ENCODE results near the gene TUBG2. TPM values are rescaled to one million over a fixed set of nuclear protein-coding genes. Genes with fewer than 3 reads are reported as not detected.

The TUBG2 gene
- total RNA-seq, 1 experiment from 2014 or later, result 28.3 TPM

DNA sequence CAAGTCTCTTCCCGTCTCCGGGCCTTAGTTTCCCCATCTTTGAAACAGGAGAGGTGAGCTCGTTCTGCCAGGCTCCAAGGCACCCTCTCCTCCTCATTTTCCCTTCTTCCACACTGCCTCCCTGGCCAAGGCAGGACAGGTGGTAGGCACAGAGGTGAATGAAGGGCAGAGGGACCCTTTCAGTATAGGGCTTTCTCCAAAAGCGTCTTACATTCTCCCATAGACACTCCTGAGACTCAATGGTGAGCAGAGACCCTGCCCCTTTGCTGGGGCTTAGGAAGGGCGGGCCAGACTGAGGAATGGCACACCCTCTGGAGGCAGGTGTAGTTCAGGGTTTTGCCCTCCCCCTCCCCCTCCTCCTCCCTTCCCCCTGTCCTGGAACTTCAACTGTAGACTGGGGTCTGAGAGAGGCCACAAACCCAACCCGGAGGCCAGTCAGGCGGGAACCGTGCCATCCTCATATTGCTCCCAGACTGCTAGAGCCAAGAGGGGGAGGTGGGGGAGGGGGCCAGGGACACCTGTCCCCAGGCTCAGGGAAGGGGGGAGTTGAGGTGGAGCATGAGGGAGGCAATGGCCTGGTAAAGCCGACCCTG lies 15.8 kb downstream of the TUBG2 start:
- H3K4me1 ChIP-seq (replicated peaks; ENCODE audit: insufficient read depth), result peaks cover 38% of the 10 kb centered on the region

DNA sequence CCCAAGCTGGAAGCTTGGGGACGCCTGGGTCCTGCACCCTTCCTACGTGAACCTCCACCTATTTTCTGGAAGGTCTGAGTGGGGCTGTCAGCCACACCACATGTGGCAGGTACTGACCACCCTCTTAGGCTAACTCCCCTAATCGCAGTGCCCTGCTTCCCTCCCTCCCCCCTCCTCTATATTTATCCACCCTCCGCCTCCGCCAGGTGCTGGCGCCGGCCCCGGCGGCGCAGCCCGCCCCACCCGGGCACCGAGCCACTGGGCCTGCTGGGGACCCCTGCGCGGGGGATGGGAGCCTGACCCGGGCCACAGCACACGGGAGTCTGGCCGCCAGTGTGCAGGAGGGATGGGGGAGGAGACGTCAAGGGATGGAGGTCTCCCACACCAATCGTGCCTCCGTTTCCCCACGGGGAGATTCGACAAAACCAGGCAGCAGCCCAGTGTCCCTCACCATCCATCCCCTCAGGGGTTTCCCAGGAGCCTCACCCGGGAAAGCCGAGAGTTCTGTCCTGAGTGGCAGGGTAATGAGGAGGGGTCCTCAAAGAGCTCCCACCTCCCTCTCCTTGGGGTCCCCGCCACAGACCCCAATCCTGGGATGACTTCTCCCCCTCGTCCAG lies 16.4 kb downstream of the TUBG2 start:
- H3K4me3 ChIP-seq, result peak overlapping the region; percentile 95
- no peaks in the 10 kb centered on the region for H4K20me1 ChIP-seq (ENCODE audit: insufficient read depth)
- H3K79me2 ChIP-seq (ENCODE audit: low read depth), result peaks cover 32% of the 10 kb centered on the region
- H3K9me2 ChIP-seq (ENCODE audit: insufficient read depth), result no peaks in the 10 kb centered on the region
- H3K4me1 ChIP-seq (replicated peaks; ENCODE audit: insufficient read depth), result peaks cover 43% of the 10 kb centered on the region
- TF ChIP-seq, protein P1, sequence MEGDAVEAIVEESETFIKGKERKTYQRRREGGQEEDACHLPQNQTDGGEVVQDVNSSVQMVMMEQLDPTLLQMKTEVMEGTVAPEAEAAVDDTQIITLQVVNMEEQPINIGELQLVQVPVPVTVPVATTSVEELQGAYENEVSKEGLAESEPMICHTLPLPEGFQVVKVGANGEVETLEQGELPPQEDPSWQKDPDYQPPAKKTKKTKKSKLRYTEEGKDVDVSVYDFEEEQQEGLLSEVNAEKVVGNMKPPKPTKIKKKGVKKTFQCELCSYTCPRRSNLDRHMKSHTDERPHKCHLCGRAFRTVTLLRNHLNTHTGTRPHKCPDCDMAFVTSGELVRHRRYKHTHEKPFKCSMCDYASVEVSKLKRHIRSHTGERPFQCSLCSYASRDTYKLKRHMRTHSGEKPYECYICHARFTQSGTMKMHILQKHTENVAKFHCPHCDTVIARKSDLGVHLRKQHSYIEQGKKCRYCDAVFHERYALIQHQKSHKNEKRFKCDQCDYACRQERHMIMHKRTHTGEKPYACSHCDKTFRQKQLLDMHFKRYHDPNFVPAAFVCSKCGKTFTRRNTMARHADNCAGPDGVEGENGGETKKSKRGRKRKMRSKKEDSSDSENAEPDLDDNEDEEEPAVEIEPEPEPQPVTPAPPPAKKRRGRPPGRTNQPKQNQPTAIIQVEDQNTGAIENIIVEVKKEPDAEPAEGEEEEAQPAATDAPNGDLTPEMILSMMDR (conservative IDR thresholded peaks at IDR 0.05), result no peak
- no peak for TF ChIP-seq EZH2 (IDR thresholded peaks at IDR 0.05; ENCODE audit: low read depth)
- peaks cover 25% of the 10 kb centered on the region for H3F3A ChIP-seq (ENCODE audit: insufficient read depth, low read depth)
- H3K4me2 ChIP-seq, result peak overlapping the region; percentile 93
- no peak overlapping the region for H2AFZ ChIP-seq
- CTCF ChIA-PET, result interaction anchor here (2.4 kb wide), 1 partner anchor 57 kb away, joined by 5 read pairs; no protein-coding TSS in a partner anchor
- POLR2A ChIA-PET (ENCODE audit: unreplicated experiment), result no interaction called here
- H3K27me3 ChIP-seq (ENCODE audit: insufficient read depth, low read depth), result no peaks in the 10 kb centered on the region
- no peak for DNase-seq
- no peaks in the 10 kb centered on the region for H3K36me3 ChIP-seq (ENCODE audit: low read depth)
- intact Hi-C loops (cut with micrococcal nuclease; ENCODE audit: unreplicated experiment), result loop anchor here (5.0 kb wide), 2 partner anchors 253 to 348 kb away; partner anchors contain the start of gene CAVIN1
- BruUV-seq (replicated peaks), result no TSS peak
- H3K27ac ChIP-seq, result no peak overlapping the region
- H3K9me3 ChIP-seq (ENCODE audit: insufficient read depth, low read depth), result no peaks in the 10 kb centered on the region

More for the DNA sequence above, 15.8 kb downstream of the TUBG2 start:
- H3F3A ChIP-seq (ENCODE audit: insufficient read depth, low read depth), result peaks cover 20% of the 10 kb centered on the region
- no peak for DNase-seq
- H2AFZ ChIP-seq, result no peak overlapping the region
- no peak for TF ChIP-seq EZH2 (IDR thresholded peaks at IDR 0.05; ENCODE audit: low read depth)
- TF ChIP-seq, protein P1 (conservative IDR thresholded peaks at IDR 0.05), result no peak
- H3K9me2 ChIP-seq (ENCODE audit: insufficient read depth), result no peaks in the 10 kb centered on the region
- BruUV-seq (replicated peaks), result no TSS peak
- intact Hi-C loops (cut with micrococcal nuclease; ENCODE audit: unreplicated experiment), result loop anchor here (5.0 kb wide), 2 partner anchors 253 to 348 kb away; partner anchors contain the start of gene CAVIN1
- no peaks in the 10 kb centered on the region for H4K20me1 ChIP-seq (ENCODE audit: insufficient read depth)
- H3K36me3 ChIP-seq (ENCODE audit: low read depth), result no peaks in the 10 kb centered on the region
- peak overlapping the region; percentile 93 for H3K4me2 ChIP-seq
- no peak overlapping the region for H3K27ac ChIP-seq
- CTCF ChIA-PET, result interaction anchor here (2.4 kb wide), 1 partner anchor 56 kb away, joined by 5 read pairs; no protein-coding TSS in a partner anchor
- POLR2A ChIA-PET (ENCODE audit: unreplicated experiment), result interaction anchor here (0.5 kb wide), 1 partner anchor 11 kb away, joined by 5 read pairs; no protein-coding TSS in a partner anchor
- peaks cover 32% of the 10 kb centered on the region for H3K79me2 ChIP-seq (ENCODE audit: low read depth)
- peak overlapping the region; percentile 95; the same call in 1 of the 2 replicates for H3K4me3 ChIP-seq
- H3K9me3 ChIP-seq (ENCODE audit: insufficient read depth, low read depth), result no peaks in the 10 kb centered on the region
- H3K27me3 ChIP-seq (ENCODE audit: insufficient read depth, low read depth), result no peaks in the 10 kb centered on the region

GRCh38 chr17:42675965-42676423 lies 16.9 kb downstream of the TUBG2 start:
- Histone ChIP-seq H3K36me3 (ENCODE audit: low read depth) (no peaks in the 10 kb centered on the region), H3K9me3 (ENCODE audit: insufficient read depth, low read depth) (no peaks in the 10 kb centered on the region), H2AFZ (peak overlapping the region; percentile 94), H4K20me1 (ENCODE audit: insufficient read depth) (no peaks in the 10 kb centered on the region), H3K79me2 (ENCODE audit: low read depth) (peaks cover 32% of the 10 kb centered on the region), H3K27ac (no peak overlapping the region; the same call in 1 of the 2 replicates), H3F3A (ENCODE audit: insufficient read depth, low read depth) (peaks cover 28% of the 10 kb centered on the region), H3K4me2 (peak overlapping the region; percentile 93), H3K4me1 (replicated peaks; ENCODE audit: insufficient read depth) (peaks cover 43% of the 10 kb centered on the region), H3K27me3 (ENCODE audit: insufficient read depth, low read depth) (no peaks in the 10 kb centered on the region), H3K4me3 (peak overlapping the region; percentile 95), H3K9me2 (ENCODE audit: insufficient read depth) (no peaks in the 10 kb centered on the region)
- peak in 1 of 2 experiments; percentile 58 for DNase-seq
- CTCF ChIA-PET, result interaction anchor here (1.5 to 2.4 kb wide), 3 partner anchors 8 to 97 kb away, joined by 5 read pairs; no protein-coding TSS in a partner anchor
- TF ChIP-seq, protein P1 (conservative IDR thresholded peaks at IDR 0.05), result no peak
- TF ChIP-seq EZH2 (IDR thresholded peaks at IDR 0.05; ENCODE audit: low read depth), result no peak
- intact Hi-C loops (cut with micrococcal nuclease; ENCODE audit: unreplicated experiment), result loop anchor here (5.0 kb wide), 2 partner anchors 254 to 349 kb away; partner anchors contain the start of gene CAVIN1
- POLR2A ChIA-PET (ENCODE audit: unreplicated experiment), result interaction anchor here (0.6 kb wide), 1 partner anchor 159 kb away, joined by 10 read pairs; no protein-coding TSS in a partner anchor
- TSS peak; percentile 23 for BruUV-seq (replicated peaks)

Measured in PC-9 (cell line).